HCT116 (cell line): ENCODE data around the gene CCHCR1. TPM values are rescaled to one million over a fixed set of nuclear protein-coding genes. Genes with fewer than 3 reads are reported as not detected.
"Not testable (repeated sequence)": the region's sequence is repeated elsewhere in the genome, so short reads cannot be mapped to it uniquely, and the experiment has no call there.

Experiments
- ATAC-seq: fragments of 200-7000 bp; cut with Tn5 transposase; 2 replicates; pipeline ENCODE4 v1.9.1; 2020; ENCODE audit warnings: mild to moderate bottlenecking, moderate library complexity
- BruUV-seq: library from RNA; stranded (reverse); fragments of 400-500 nt; replicated peaks from 2 replicates; lab custom pipeline; 2021; lab: Mats Ljungman, UMichigan
- CTCF ChIA-PET: fragments of 300-600 bp; sonication (Branson Sonifier 250); formaldehyde crosslinking; loops from one replicate; lab custom pipeline; 2021; ENCODE audit warnings: antibody characterized with exemption; lab: Charles Lee
- POLR2A ChIA-PET: fragments of 300-600, 350-600 bp; sonication (Branson Sonifier 250); formaldehyde crosslinking; loops from one replicate; lab custom pipeline; 2021; ENCODE audit warnings: antibody characterized with exemption; lab: Charles Lee
- RAD21 ChIA-PET, 2 experiments: fragments of 300-600 bp; sonication (Branson Sonifier 250); formaldehyde crosslinking; loops; one replicate each; lab custom pipeline; 2023; ENCODE audit warnings: low total read pairs in 2 of 2; ENCODE audit not compliant: uncharacterized antibody in 2 of 2, unreplicated experiment in 2 of 2, low non-redundant PET in 1 of 2; lab: Charles Lee
- DNase-seq: peaks from one replicate; pipeline ENCODE4 v3.0.0-alpha.2; 2010; ENCODE audit warnings: low read depth, low spot score
- H2AFZ ChIP-seq: fragments of 200-600 bp; shearing (Covaris generic), sonication (generic); 2 replicates; pipeline ENCODE4 v1.6.1; 2017; ENCODE audit warnings: low read depth, mixed run types, mixed read lengths, antibody characterized with exemption, low read length; ENCODE audit not compliant: poor library complexity, severe bottlenecking
- H3K27ac ChIP-seq: 2 replicates; pipeline ENCODE4 v1.5.1; 2012; ENCODE audit warnings: low read depth, low read length
- H3K27me3 ChIP-seq: fragments of 200-600 bp; sonication (generic); 2 replicates; pipeline ENCODE4 v1.6.1; 2016; ENCODE audit warnings: mixed run types, low read length, mixed read lengths; ENCODE audit not compliant: insufficient read depth
- H3K36me3 ChIP-seq, 2 experiments: fragments of 200-500 bp in 1 of 2; fragments of 200-600 bp in 1 of 2; sonication (Bioruptor generic) in 1 of 2; sonication (generic) in 1 of 2; 2 replicates each; pipeline versions ENCODE4 v1.5.1 to v1.6.1; 2014 to 2016; ENCODE audit warnings: low read length in 2 of 2, inconsistent platforms in 1 of 2, mixed read lengths in 1 of 2, mixed run types in 1 of 2; ENCODE audit not compliant: insufficient read depth in 2 of 2, control insufficient read depth in 1 of 2
- H3K4me1 ChIP-seq, 2 experiments: fragments of 200-600 bp in 1 of 2; sonication (generic) in 1 of 2; 2 replicates each; pipeline versions ENCODE4 v1.5.1 to v1.6.1; 2012 to 2017; ENCODE audit warnings: low read length in 2 of 2, inconsistent platforms in 1 of 2, mild to moderate bottlenecking in 1 of 2, mixed read lengths in 1 of 2, mixed run types in 1 of 2, moderate library complexity in 1 of 2; ENCODE audit not compliant: insufficient read depth in 2 of 2, control insufficient read depth in 1 of 2
- H3K4me2 ChIP-seq: fragments of 200-600 bp; sonication (generic); 2 replicates; pipeline ENCODE4 v1.6.1; 2017; ENCODE audit warnings: mixed run types, low read length, mixed read lengths
- H3K4me3 ChIP-seq, 2 experiments: fragments of 200-600 bp in 1 of 2; sonication (generic) in 1 of 2; replicated peaks in 1 of 2; 2 replicates each; pipeline ENCODE4 v1.5.1; 2011 to 2016; ENCODE audit warnings: low read length in 2 of 2, control low read depth in 1 of 2, low read depth in 1 of 2, mild to moderate bottlenecking in 1 of 2, mixed read lengths in 1 of 2, mixed run types in 1 of 2
- H3K79me2 ChIP-seq: fragments of 200-600 bp; sonication (generic); 2 replicates; pipeline ENCODE4 v1.6.1; 2017; ENCODE audit warnings: mild to moderate bottlenecking, mixed run types, low read length, moderate library complexity, mixed read lengths; ENCODE audit not compliant: insufficient read depth
- H3K9ac ChIP-seq: fragments of 200-600 bp; sonication (generic); 2 replicates; pipeline ENCODE4 v1.6.1; 2016; ENCODE audit warnings: low read length, mixed read lengths
- H3K9me2 ChIP-seq: fragments of 200-600 bp; sonication (generic), shearing (Covaris generic); 2 replicates; pipeline ENCODE4 v1.6.1; 2017; ENCODE audit warnings: mixed run types, mild to moderate bottlenecking, moderate library complexity; ENCODE audit not compliant: insufficient read depth
- H3K9me3 ChIP-seq, 2 experiments: fragments of 200-500 bp in 1 of 2; fragments of 200-600 bp in 1 of 2; sonication (Bioruptor generic) in 1 of 2; sonication (generic) in 1 of 2; 2 replicates each; pipeline ENCODE4 v1.6.1; 2014 to 2017; ENCODE audit warnings: low read length in 2 of 2, mixed read lengths in 2 of 2, inconsistent platforms in 1 of 2, low read depth in 1 of 2, mild to moderate bottlenecking in 1 of 2, mixed run types in 1 of 2, moderate library complexity in 1 of 2; ENCODE audit not compliant: control insufficient read depth in 1 of 2, insufficient read depth in 1 of 2
- H4K20me1 ChIP-seq: fragments of 200-600 bp; sonication (generic), shearing (Covaris generic); 2 replicates; pipeline ENCODE4 v1.6.1; 2017; ENCODE audit warnings: mixed run types, mild to moderate bottlenecking, moderate library complexity; ENCODE audit not compliant: insufficient read depth
- ATF3 ChIP-seq: IDR thresholded peaks from 2 replicates; pipeline ENCODE4 v1.6.1; 2012
- EGR1 ChIP-seq: IDR thresholded peaks from 2 replicates; pipeline ENCODE4 v1.6.1; 2012; ENCODE audit warnings: low read depth
- ELF1 ChIP-seq: IDR thresholded peaks from 2 replicates; pipeline ENCODE4 v1.6.1; 2012; ENCODE audit warnings: low read depth, borderline replicate concordance
- EZH2 ChIP-seq: fragments of 200-600 bp; sonication (generic); IDR thresholded peaks from 2 replicates; pipeline ENCODE4 v1.6.1; 2017; ENCODE audit warnings: antibody characterized with exemption, mixed run types
- FOSL1 ChIP-seq: IDR thresholded peaks from 2 replicates; pipeline ENCODE4 v1.6.1; 2012; ENCODE audit warnings: low read depth
- JUND ChIP-seq: IDR thresholded peaks from 2 replicates; pipeline ENCODE4 v1.6.1; 2012
- ZFX ChIP-seq: fragments of 450-650 bp; IDR thresholded peaks from 2 replicates; pipeline ENCODE4 v1.6.1; 2017
- intact Hi-C: fragments of 100-400 bp; cut with micrococcal nuclease; formaldehyde crosslinking; loops from 2 replicates; pipeline ENCODE4 v1.10.0; 2022
- total RNA-seq: library from RNA; stranded (reverse); gene quantifications from one replicate; pipeline ENCODE4 v1.2.1, GENCODE V29; 2021; ENCODE audit not compliant: unreplicated experiment

Gene CCHCR1
- total RNA-seq, 1 experiment from 2014 or later: 40.7 TPM

- H3K27me3 ChIP-seq, H2AFZ ChIP-seq, H3K4me3 ChIP-seq, intact Hi-C loops, H3K9ac ChIP-seq, ATAC-seq, CTCF ChIA-PET, H3K4me2 ChIP-seq, DNase-seq, H3K27ac ChIP-seq, POLR2A ChIA-PET, H4K20me1 ChIP-seq, H3K79me2 ChIP-seq, H3K9me3 ChIP-seq, RAD21 ChIA-PET, H3K9me2 ChIP-seq, BruUV-seq: not testable (repeated sequence)
- H3K36me3 ChIP-seq: peaks cover 3 to 12% of the 10 kb centered on the region in 2 experiments; a peak in 3 of 4 replicates
- H3K4me1 ChIP-seq: peaks cover 7 to 16% of the 10 kb centered on the region in 2 experiments; a peak in 3 of 4 replicates
Observed at GRCh38 chr6:31164475-31165063, 7.0 kb upstream of the CCHCR1 start.

- Histone ChIP-seq H3K4me2 (peak overlapping the region; percentile 25; the same call in 1 of the 2 replicates), H3K79me2 (peaks cover 2% of the 10 kb centered on the region; the same call in 1 of the 2 replicates), H3K9me2 (no peaks in the 10 kb centered on the region), H3K36me3 (peaks cover 3 to 12% of the 10 kb centered on the region in 2 experiments; a peak in 3 of 4 replicates), H3K4me3 (no peak overlapping the region), H3K4me1 (peaks cover 12 to 17% of the 10 kb centered on the region in 2 experiments), H3K9me3 (no peaks in the 10 kb centered on the region), H3K27ac (no peak overlapping the region), H3K9ac (no peak overlapping the region), H4K20me1 (no peaks in the 10 kb centered on the region), H3K27me3 (no peaks in the 10 kb centered on the region), H2AFZ (no peak overlapping the region)
- ChIA-PET POLR2A (no interaction called here), CTCF (no interaction called here), RAD21 (no interaction called here)
- TF ChIP-seq JUND (no peak), ATF3 (no peak), ZFX (no peak), EGR1 (no peak), ELF1 (no peak), EZH2 (no peak), FOSL1 (no peak)
- no TSS peak for BruUV-seq
- DNase-seq: peak; percentile 13
- ATAC-seq: no peak
- intact Hi-C loops: no loop called here
Observed at GRCh38 chr6:31163922-31164321, 6.3 kb upstream of the CCHCR1 start.
